ENCODE results near the gene EDEM2.

GRCh38 chr20:35134472-35134871 lies 12.7 kb downstream of the EDEM2 start:
- TF ChIP-seq POLR2AphosphoS5 (IDR thresholded peaks at IDR 0.05; ENCODE audit: borderline replicate concordance, low read depth, low read length) (no peak), EZH2 (IDR thresholded peaks at IDR 0.05) (no peak), FOXP2 (optimal IDR thresholded peaks at IDR 0.05; ENCODE audit: control extremely low read depth, extremely low read length, insufficient read depth) (no peak)
